Hepatocyte (in vitro differentiated cells): ENCODE data around the gene PF4V1. TPM values are rescaled to one million over a fixed set of nuclear protein-coding genes. Genes with fewer than 3 reads are reported as not detected.

Experiments
- DNase-seq: peaks from one replicate; pipeline ENCODE4 v3.0.0-alpha.2; 2016; ENCODE audit warnings: low spot score
- H2AFZ ChIP-seq: fragments of 200-600 bp; sonication (generic); 2 replicates; pipeline ENCODE4 v1.6.0; 2016; ENCODE audit warnings: antibody characterized with exemption, mild to moderate bottlenecking
- H3K27ac ChIP-seq: fragments of 200-600 bp; sonication (generic); 2 replicates; pipeline ENCODE4 v1.5.1; 2016; ENCODE audit warnings: mild to moderate bottlenecking
- H3K27me3 ChIP-seq: fragments of 200-600 bp; sonication (generic); 2 replicates; pipeline ENCODE4 v1.6.1; 2016
- H3K36me3 ChIP-seq: fragments of 200-600 bp; sonication (generic); replicated peaks from 2 replicates; pipeline ENCODE4 v1.5.1; 2016; ENCODE audit warnings: low read depth; ENCODE audit not compliant: insufficient read depth
- H3K4me1 ChIP-seq: fragments of 200-600 bp; sonication (generic); 2 replicates; pipeline ENCODE4 v1.5.1; 2016; ENCODE audit warnings: mild to moderate bottlenecking, moderate library complexity; ENCODE audit not compliant: insufficient read depth
- H3K4me2 ChIP-seq: fragments of 200-600 bp; sonication (generic); 2 replicates; pipeline ENCODE4 v1.6.0; 2016
- H3K4me3 ChIP-seq: fragments of 200-600 bp; sonication (generic); 2 replicates; pipeline ENCODE4 v1.5.1; 2016; ENCODE audit warnings: mild to moderate bottlenecking
- H3K79me2 ChIP-seq: fragments of 200-600 bp; sonication (generic); 2 replicates; pipeline ENCODE4 v1.6.0; 2017; ENCODE audit warnings: mild to moderate bottlenecking
- H3K9me2 ChIP-seq: fragments of 200-600 bp; sonication (generic); replicated peaks from 2 replicates; pipeline ENCODE4 v1.6.0; 2017; ENCODE audit warnings: mild to moderate bottlenecking; ENCODE audit not compliant: insufficient read depth
- H3K9me3 ChIP-seq: fragments of 200-600 bp; sonication (generic); 2 replicates; pipeline ENCODE4 v1.5.1; 2016; ENCODE audit warnings: low read depth, mild to moderate bottlenecking
- H4K20me1 ChIP-seq: fragments of 200-600 bp; sonication (generic); 2 replicates; pipeline ENCODE4 v1.6.0; 2016; ENCODE audit warnings: mild to moderate bottlenecking; ENCODE audit not compliant: insufficient read depth, poor library complexity, severe bottlenecking
- EZH2 ChIP-seq: fragments of 200-600 bp; sonication (generic); IDR thresholded peaks from 2 replicates; pipeline ENCODE4 v1.6.1; 2016; ENCODE audit warnings: antibody characterized with exemption, mild to moderate bottlenecking, borderline replicate concordance
- EZH2phosphoT487 ChIP-seq: fragments of 200-600 bp; sonication (generic); IDR thresholded peaks from one replicate; pipeline ENCODE4 v1.6.1; 2018; ENCODE audit warnings: antibody characterized with exemption, mild to moderate bottlenecking, low read depth, moderate library complexity; ENCODE audit not compliant: unreplicated experiment, severe bottlenecking
- WGBS: methylation state at CpG from one replicate; pipeline ENCODE4 v1.1.6; 2016; ENCODE audit warnings: low lambda C conversion rate; ENCODE audit errors: missing lambda C conversion rate; 5-methylcytosine and 5-hydroxymethylcytosine counted together
- polyA plus RNA-seq: library from polyadenylated mRNA; unstranded; fragments of >200 nt; fragmentation: Nextera tagmentation; extraction: Ambion mirVana; gene quantifications from 2 replicates; pipeline ENCODE4 v1.2.1, GENCODE V29; 2016
- total RNA-seq: library from RNA; depleted of rRNA; stranded (reverse); fragments of >200 nt; gene quantifications from 2 replicates; pipeline ENCODE4 v1.2.3, GENCODE V29; 2014
- TF ChIP-seq, protein P1 (sequence below): fragments of 200-600 bp; sonication (generic); IDR thresholded peaks from 2 replicates; pipeline ENCODE4 v1.5.1; 2016; ENCODE audit warnings: antibody characterized with exemption, mild to moderate bottlenecking; ENCODE audit not compliant: poor library complexity

PF4V1 gene
- total and polyA plus RNA-seq, 2 experiments from 2014 or later = not detected

DNA sequence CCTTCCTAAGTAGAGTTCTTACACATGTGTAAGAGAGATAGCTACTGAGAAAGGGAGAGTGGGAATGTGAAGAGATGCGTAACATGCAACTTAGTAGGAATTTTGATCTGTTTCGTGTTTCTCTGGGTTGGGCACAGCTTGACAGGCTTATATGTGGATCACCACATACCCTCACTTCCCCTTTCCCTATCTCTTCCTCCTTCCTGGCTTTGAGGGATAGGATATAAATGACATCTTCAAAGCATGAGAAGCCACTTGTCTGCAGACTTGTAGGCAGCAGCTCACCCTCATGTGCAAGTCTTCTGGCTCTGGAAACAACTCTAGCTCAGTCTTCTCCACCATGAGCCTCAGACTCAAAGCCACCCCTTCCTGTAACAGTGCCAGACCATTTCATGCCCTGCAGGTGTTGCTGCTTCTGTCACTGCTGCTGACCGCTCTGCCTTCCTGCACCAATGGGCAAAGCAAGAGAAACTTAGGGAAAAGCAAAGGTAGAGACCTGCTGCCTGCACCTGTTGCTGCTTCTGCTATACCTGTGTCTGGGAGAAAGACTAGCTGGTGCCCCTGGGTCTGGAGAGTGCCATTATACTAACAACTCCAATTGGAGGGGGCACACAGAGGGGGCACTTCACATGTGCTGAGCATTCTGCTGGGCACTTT lies 5.4 kb upstream of the PF4V1 start:
- H3K4me3 ChIP-seq = no peak overlapping the region
- no peak for DNase-seq
- H3K9me2 ChIP-seq = no peaks in the 10 kb centered on the region
- H3K27me3 ChIP-seq = peaks cover 16% of the 10 kb centered on the region
- H4K20me1 ChIP-seq = no peaks in the 10 kb centered on the region
- H3K4me2 ChIP-seq = no peak overlapping the region
- no peaks in the 10 kb centered on the region for H3K9me3 ChIP-seq
- no peak overlapping the region for H3K27ac ChIP-seq
- H3K4me1 ChIP-seq = no peaks in the 10 kb centered on the region
- H3K36me3 ChIP-seq = no peaks in the 10 kb centered on the region
- H3K79me2 ChIP-seq = no peaks in the 10 kb centered on the region
- WGBS = 87% methylated on average over 3 of the region's 3 CpGs
- no peak overlapping the region for H2AFZ ChIP-seq
- TF ChIP-seq EZH2 (no peak), EZH2phosphoT487 (no peak)
- TF ChIP-seq, protein P1, sequence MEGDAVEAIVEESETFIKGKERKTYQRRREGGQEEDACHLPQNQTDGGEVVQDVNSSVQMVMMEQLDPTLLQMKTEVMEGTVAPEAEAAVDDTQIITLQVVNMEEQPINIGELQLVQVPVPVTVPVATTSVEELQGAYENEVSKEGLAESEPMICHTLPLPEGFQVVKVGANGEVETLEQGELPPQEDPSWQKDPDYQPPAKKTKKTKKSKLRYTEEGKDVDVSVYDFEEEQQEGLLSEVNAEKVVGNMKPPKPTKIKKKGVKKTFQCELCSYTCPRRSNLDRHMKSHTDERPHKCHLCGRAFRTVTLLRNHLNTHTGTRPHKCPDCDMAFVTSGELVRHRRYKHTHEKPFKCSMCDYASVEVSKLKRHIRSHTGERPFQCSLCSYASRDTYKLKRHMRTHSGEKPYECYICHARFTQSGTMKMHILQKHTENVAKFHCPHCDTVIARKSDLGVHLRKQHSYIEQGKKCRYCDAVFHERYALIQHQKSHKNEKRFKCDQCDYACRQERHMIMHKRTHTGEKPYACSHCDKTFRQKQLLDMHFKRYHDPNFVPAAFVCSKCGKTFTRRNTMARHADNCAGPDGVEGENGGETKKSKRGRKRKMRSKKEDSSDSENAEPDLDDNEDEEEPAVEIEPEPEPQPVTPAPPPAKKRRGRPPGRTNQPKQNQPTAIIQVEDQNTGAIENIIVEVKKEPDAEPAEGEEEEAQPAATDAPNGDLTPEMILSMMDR = no peak

DNA sequence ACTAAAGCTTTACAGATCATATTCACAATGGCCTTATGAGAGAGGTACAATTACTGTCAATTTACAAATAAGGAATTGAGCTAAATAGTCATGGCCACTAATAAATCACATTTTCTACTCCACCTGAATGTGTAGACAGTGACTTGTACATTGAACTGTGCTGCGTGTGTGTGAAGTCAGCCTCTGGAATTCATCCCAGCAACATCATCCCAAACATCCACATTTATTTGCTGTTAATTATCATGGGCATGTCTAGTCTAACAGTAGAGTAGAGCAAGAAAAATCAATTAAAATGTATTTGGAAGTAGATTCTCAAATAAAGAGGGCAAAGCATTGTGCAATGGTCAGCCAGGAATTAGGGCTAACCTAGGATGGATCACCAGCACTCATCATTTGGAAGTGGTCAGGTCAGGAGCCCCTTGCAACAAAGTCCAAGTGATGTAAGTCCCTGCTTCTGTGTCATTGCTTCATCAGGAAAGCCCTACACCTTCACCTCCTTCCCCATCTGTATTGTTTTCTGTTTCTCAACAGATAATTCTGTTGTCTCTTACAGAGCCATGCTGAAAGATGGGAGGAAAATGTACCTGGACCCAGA lies 4.8 kb upstream of the PF4V1 start:
- Histone ChIP-seq H3K9me2 (no peaks in the 10 kb centered on the region), H3K36me3 (no peaks in the 10 kb centered on the region), H3K4me1 (no peaks in the 10 kb centered on the region), H3K4me3 (no peak overlapping the region), H3K79me2 (no peaks in the 10 kb centered on the region), H3K4me2 (no peak overlapping the region), H4K20me1 (no peaks in the 10 kb centered on the region), H3K27me3 (peaks cover 21% of the 10 kb centered on the region), H2AFZ (no peak overlapping the region), H3K9me3 (no peaks in the 10 kb centered on the region), H3K27ac (no peak overlapping the region)
- no peak for TF ChIP-seq EZH2
- TF ChIP-seq, protein P1 = no peak
- no peak for TF ChIP-seq EZH2phosphoT487
- DNase-seq = no peak
- 94% methylated on average over 1 of the region's 1 CpG for WGBS

DNA sequence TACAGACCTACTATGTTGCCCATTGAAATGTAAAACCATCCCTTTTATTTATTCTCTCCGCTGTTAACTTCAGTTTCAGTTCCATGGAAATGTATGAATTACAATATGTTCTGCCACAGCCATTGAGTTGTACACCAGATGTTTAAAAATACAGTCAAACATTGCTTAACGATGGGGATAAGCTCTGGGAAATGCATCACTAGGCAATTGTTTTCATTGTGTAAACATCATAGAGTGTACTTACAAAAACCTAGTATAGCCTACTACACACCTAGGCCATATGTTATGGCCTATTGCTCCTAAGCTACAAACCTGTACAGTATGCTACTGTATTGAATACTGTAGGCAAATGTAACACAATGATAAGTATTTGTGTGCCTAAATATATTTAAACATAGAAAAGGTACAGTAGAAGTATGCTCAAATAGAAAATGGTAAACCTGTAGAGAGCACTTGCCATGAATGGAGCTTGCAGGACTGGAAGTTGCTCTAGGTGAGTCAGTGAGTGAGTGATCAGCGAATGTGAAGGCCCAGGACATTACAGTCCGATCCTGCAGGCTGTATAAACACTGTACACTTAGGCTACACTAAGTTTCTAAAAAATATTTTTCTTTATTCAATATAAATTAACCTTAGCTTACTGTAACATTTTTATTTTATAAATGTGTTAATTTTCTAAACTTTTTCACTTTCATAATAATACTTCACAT lies 2.7 kb upstream of the PF4V1 start:
- peaks cover 27% of the 10 kb centered on the region for H3K27me3 ChIP-seq
- no peak for DNase-seq
- no peak overlapping the region for H3K4me3 ChIP-seq
- no peaks in the 10 kb centered on the region for H3K4me1 ChIP-seq
- no peaks in the 10 kb centered on the region for H3K9me2 ChIP-seq
- no peak overlapping the region for H3K4me2 ChIP-seq
- H3K27ac ChIP-seq = no peak overlapping the region
- H3K79me2 ChIP-seq = no peaks in the 10 kb centered on the region
- H3K36me3 ChIP-seq = no peaks in the 10 kb centered on the region
- no peak overlapping the region for H2AFZ ChIP-seq
- TF ChIP-seq, protein P1 = no peak
- TF ChIP-seq EZH2 (no peak), EZH2phosphoT487 (no peak)
- WGBS = 78% methylated on average over 4 of the region's 4 CpGs
- H4K20me1 ChIP-seq = no peaks in the 10 kb centered on the region
- H3K9me3 ChIP-seq = no peaks in the 10 kb centered on the region
